GM21381 (cell line): Measurements from ENCODE around the gene XRCC1.

Experiments
- ATAC-seq: cut with Tn5 transposase; IDR thresholded peaks from one replicate; pipeline ENCODE4 v1.9.1; 2021; ENCODE audit warnings: mild to moderate bottlenecking, moderate library complexity; ENCODE audit not compliant: unreplicated experiment

Gene XRCC1, protein sequence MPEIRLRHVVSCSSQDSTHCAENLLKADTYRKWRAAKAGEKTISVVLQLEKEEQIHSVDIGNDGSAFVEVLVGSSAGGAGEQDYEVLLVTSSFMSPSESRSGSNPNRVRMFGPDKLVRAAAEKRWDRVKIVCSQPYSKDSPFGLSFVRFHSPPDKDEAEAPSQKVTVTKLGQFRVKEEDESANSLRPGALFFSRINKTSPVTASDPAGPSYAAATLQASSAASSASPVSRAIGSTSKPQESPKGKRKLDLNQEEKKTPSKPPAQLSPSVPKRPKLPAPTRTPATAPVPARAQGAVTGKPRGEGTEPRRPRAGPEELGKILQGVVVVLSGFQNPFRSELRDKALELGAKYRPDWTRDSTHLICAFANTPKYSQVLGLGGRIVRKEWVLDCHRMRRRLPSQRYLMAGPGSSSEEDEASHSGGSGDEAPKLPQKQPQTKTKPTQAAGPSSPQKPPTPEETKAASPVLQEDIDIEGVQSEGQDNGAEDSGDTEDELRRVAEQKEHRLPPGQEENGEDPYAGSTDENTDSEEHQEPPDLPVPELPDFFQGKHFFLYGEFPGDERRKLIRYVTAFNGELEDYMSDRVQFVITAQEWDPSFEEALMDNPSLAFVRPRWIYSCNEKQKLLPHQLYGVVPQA

DNA sequence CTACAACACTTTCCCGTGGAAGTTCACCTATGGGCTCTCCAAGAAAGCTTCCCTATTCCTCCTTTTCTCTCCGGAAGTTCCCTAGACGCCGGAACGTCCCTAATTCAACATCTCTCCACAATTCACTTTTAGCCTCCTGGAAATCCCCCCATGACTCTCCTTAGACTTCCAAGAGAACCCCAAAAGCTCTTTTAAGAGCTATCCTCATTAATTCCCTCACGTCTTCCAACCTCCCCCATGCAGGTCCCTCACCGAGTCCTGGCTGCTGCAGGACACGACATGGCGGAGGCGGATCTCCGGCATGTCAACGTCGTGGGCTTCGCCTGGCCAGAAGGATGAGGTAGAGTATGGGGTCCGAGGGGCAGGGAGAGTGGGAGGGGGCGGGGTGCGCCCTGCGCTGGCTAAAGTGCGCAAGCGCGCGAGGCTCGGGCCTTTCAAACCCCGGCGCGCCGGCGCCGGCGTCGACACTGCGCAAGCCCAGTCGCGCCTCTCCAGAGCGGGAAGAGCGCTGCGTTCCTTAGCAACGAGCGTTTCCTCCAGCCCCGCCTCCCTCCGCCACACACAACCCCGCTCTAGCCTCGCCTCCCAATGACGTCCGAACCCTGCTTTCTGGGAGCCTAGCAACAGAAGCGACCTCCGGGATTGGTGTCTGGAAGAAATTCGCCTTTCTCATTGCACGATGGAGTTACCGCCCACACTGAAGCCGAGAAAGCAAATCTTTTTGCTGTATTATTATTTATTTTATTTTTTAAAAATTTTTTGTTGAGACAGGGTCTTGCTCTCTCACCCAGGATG, at the start of gene XRCC1, which contains the start of gene PINLYP:
TSS of gene XRCC1 (minus strand) at position 372 of the 795 bp plus-strand sequence. CDS start at position 303, 69 bp downstream.
TSS of gene PINLYP (plus strand) at position 646 of the 795 bp plus-strand sequence. CDS start 1,391 bp downstream, outside the sequence.
- ATAC-seq, result peak; percentile 96

DNA sequence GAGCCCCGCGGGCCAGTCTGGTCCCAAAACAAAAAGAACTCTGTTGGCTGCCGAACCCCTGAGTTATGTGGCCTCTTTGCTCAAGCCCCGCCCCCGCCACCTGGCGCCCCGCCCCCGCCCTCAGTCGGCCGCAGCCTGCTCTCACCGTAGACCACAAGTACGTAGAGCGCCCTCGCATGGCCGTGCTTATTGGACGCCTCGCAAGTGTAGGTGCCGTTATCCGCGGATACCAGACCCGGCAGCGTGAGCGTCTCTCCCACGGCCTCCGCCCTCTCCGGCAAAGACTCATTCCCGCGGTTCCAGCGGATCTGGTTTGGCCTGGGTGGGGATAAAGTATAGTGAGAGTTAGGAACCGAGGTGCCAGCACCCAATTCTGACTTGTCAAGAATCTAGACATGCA, 49.6 kb upstream of the XRCC1 start:
- no peak for ATAC-seq

DNA sequence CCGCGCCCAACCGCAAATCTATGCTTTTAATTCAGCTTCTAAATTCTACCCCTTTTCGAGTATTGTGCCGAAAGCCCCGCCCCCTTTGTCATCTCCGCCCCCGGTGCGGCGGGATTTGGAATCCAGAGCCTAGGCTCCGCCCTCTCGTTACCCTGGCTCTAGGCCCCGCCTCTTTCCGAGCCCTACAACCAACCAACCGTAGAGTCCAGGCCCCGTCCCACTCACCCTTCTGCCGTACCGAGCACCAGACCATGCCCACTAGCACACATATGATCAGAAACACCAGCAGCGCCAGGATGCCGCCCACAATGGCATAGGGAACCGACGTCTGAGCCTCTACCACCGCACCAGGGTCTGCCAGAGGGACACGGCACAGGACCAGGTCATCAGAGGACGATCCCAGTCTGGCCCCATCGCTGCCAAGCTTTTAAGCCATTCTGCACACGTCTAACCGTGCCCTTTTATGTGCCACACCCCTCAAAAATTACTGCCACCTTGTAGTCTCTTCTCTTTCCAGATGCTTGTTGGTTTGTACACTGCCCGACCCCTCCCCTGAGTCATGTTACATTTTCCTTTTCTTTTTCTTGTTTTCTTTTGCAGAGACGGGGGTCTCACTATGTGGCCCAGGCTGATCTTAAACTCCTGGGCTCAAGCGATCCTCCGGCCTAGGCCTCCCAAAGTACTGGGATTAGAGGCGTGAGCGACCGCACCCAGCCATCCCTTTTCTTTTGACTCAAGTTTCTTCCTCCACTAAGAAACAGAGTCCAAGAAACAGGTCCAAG, 48.8 kb upstream of the XRCC1 start:
- ATAC-seq, result no peak

GRCh38 chr19:43622956-43623355, 47.6 kb upstream of the XRCC1 start:
- no peak for ATAC-seq

DNA sequence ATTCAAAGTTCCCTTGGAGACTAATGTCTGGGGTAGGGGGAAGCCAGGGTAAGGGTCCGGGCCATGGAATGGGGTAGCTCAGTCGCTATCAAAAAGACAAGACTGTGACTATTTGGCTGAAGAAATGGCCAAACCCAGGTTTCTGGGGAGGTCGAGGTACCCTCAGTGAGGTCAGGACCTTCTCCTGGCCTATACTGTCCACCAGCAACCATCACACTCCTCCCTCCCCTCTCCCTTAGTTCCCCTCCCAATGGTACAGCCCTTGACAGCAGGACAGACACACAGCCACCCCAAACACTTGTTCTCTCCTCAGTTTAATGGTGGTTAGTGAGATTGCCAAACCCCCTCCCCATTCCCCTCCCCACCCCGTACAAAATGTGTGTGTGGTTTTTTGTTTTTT, 46.7 kb upstream of the XRCC1 start:
- no peak for ATAC-seq

DNA sequence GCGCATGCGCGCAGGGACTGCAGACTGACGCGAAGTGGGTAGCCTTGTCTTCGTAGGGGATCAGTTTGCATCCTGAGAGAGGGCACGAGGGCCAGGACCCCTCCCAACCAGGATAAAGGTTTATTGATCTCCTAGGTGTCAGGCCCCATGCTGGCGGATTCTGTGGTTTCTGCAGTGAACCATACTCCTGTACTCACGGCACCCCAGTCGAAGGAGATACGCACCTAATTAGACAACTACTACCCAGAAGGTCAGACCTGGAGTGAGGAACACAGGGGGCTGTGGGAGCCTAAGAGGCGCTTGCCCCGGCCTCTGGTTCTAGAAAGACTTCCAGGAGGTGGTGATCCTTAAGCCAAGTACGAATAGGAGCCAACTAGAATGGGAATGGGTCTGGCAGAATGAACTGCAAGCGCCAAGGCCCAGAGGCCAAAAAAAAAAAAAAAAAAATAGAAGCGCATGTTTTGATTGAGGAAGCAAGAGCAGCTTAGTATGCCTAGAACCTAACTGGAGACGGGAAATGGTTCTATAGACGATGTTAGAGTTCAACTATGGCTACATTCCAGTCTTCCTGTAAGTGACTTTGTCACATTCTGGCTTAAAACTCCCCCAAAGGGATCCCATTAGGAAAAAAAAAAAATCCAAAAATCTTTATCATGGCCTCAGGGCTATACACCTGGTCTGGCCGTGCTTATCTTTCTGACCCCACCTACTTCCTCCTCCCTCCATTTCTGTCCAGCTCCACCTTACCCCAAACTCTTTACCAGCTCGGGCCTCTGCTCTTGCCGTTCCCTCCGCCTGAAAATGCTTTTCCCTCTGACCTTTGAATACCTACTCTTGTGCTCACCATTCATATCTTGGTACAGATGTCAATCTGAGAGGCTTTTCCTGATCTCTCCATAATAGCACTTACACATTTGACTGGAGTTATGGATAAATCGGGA, 45.0 kb upstream of the XRCC1 start:
- no peak for ATAC-seq

DNA sequence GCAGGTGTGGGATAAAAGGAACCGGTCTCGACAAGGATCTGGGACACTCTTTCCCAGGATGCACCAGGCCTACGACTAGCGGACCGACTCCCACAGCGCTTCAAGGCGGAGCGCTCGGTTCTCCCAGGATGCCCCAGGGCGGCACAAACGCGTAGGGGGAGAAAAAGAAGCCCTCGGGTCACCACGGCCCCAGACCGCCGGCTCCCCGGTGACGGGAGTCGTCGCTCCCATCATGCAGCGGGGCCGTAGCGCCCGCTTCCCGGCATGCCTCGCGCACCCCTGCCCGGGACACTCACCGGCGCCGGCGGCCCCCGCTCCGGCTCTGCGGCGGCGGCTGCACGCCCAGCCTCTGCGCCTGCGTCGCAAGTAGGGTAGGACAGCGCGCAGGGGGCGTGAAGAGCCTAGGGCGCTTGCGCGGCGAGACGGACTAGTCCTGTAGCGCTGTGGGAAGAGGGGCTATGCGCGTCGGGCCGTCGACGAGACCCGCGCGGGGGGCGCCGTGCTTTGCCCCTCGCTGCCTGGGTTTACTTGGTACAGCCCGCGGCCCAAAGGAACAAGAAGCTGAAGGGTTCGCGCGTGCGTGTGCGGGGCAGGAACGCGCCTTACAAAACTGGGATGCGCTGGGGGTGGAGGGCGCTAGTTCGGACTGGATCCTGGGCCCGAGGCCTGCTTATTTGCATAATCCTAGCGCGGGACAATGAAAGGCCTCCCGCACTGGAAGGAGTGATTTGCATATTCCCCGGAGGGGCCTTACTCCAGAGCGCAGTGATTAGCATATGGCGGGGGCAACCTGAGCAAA, 44.1 kb upstream of the XRCC1 start, which contains the start of gene ZNF428:
TSS of gene ZNF428 (minus strand) at position 368 of the 799 bp plus-strand sequence. CDS start 5,325 bp downstream, outside the sequence.
- ATAC-seq, result peak; percentile 70

DNA sequence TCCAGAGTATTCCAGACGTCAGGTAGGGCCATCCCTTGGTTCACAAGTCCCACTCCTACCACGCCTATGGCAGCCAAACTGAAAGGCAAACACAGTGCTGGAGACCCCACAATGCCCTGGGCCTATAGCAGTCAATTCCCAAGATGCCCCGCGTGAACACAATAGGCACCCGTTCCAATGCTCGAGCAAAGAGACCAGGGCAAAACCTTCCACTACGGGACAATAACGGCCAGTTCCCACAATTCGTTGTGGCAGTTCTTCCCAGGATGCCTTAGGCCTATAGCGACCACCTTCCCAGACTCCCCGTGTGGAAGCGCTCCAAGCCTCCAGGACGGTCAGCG, 43.6 kb upstream of the XRCC1 start:
- peak; percentile 21 for ATAC-seq

- no peak for ATAC-seq
These were observed 41.6 kb upstream of the XRCC1 start for GRCh38 chr19:43616954-43617353.

DNA sequence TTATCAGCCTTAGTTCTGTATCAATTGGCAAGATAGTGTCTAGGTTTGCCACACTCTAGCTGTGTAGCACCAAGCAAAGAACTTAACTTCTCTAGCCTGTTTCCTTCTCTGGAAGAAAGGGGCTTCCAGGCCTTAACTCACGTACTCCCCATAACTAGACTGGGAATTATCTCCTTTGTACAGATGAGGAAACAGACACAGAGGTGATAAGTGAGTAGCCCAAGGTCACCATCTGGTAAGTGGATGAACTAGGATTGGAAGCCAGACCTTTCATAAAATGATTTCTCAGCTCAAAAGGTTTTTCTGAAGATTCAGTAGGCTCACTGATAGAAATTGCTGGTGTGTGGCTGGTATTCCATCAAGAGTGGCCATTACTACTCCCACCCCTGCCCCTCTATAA, 41.0 kb upstream of the XRCC1 start:
- ATAC-seq, result no peak

DNA sequence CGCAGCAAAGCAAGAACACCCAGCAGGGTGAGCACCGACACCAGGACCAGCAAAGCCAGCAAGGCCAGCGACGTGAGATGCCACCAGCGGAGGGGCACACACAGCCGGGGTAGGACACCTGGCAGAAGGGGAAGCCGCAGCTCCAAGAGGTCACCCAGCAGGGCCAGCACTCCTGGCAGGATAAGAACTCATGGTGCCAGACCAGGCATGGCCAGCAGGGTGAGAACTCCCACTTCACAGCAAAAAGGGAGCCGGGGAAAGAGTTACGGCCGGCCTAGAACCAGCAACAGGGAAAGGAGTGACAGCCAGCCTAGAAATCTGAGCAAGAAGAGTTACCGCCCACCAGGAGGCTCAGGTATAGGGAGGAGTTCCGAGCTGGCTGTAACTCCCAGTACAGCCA, 37.0 kb upstream of the XRCC1 start:
- no peak for ATAC-seq

- ATAC-seq, result no peak
These were observed 36.5 kb upstream of the XRCC1 start, which contains the start of gene SRRM5 for GRCh38 chr19:43611788-43612187. Gene SRRM5 (plus strand): TSS chr19:43612088. CDS start chr19:43612122, 34 bp downstream.

- no peak for ATAC-seq
These were observed 35.2 kb upstream of the XRCC1 start for GRCh38 chr19:43610493-43610892.

GRCh38 chr19:43609872-43610271, 34.5 kb upstream of the XRCC1 start:
- no peak for ATAC-seq

DNA sequence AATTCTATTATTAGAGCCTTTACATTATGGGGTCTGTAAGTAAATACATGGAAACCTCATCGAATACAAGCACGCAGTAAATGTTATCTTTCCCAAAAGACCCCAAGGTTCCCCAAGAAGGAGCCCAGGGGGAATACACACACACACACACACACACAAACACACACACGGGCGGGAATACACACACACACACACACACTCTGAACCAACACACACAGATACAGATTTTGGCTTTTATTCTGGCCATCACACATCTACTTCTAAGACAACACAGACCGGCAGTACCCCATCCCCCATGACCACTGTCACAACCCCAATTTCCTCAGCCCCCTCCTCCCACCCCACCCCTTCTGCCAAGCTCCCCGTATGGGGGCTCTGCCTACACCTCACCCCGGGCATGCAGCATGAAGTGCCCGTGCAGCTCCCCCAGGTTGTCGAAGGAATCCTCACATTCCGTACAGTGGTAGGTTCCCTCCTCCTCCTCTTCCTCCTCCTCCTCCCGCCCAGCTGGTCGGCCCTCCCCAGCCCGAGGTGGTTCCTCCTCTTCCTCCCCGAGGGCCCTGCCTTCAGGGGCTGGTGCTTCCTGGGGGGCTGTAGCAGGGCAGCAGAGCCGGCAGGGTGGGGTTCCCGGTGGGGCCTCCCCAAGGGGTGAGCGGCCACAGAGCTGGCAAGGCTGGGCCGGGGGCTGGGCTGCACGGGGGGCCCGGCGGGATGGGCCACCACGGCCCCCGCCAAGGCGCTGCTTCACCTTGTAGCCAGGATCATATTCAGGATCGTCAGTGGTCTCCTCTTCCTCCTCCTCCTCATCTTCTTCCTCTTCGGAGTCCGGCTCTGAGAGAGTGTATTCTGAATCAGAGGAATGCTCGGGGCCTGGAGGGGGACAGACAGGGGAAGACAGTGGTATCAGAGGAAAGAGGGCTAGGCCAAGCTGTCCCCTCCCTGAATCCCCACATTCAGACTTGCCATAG, 32.2 kb upstream of the XRCC1 start:
- ATAC-seq, result no peak

DNA sequence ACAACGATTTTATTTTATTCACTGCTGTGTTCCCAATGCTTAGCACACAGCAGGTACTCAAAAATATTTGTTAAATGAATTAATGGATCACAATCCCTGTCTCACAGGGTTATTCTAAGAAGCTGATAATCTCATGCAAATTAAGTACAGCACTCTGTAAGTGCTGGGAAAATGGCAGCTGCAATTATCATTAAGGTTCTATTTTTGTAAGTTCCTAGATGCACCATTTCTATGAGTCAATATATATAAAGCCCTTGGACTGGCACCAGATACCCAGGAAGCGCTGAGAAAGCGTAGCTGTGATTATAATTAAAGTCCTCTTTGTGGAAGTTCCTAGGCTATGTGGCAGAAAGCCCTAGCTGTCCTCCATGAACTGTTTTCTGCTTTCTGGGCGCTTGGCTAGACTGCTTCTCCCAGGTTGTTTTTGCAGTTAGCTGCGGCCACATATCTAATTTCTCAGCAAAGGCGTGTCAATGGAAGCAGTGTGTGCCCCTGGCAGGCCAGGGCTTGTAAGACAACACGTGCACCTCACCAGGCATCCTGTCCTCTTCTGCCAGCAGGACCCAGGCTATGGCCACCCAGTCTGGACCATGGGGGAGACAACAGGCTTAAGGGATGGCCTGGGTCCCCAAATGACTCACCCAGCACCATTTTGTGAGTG, 31.4 kb upstream of the XRCC1 start:
- ATAC-seq, result no peak
